DOHH2 (cell line): ENCODE measurements around the gene TRAFD1.

Source experiments
- H3F3A ChIP-seq: fragments of 200-600 bp; sonication (generic), shearing (Covaris generic); 2 replicates; pipeline ENCODE4 v1.6.0; 2016; ENCODE audit warnings: antibody characterized with exemption, mild to moderate bottlenecking; ENCODE audit not compliant: control insufficient read depth, insufficient read depth
- H3K27ac ChIP-seq: fragments of 200-600 bp; sonication (generic); 2 replicates; pipeline ENCODE4 v1.5.1; 2014; ENCODE audit warnings: low read depth, mild to moderate bottlenecking, low read length, moderate library complexity
- H3K27me3 ChIP-seq: fragments of 200-600 bp; sonication (generic); 2 replicates; pipeline ENCODE4 v1.6.1; 2014; ENCODE audit warnings: mild to moderate bottlenecking, low read length, mixed read lengths; ENCODE audit not compliant: control insufficient read depth
- H3K36me3 ChIP-seq: fragments of 200-600 bp; sonication (generic); 2 replicates; pipeline ENCODE4 v1.6.1; 2014; ENCODE audit warnings: mild to moderate bottlenecking, low read length, moderate library complexity, mixed read lengths; ENCODE audit not compliant: control insufficient read depth
- H3K4me1 ChIP-seq: fragments of 200-600 bp; sonication (generic); 2 replicates; pipeline ENCODE4 v1.6.1; 2014; ENCODE audit warnings: mild to moderate bottlenecking, low read length, mixed read lengths; ENCODE audit not compliant: control insufficient read depth
- H3K4me2 ChIP-seq: fragments of 200-600 bp; sonication (generic); 2 replicates; pipeline ENCODE4 v1.6.0; 2014; ENCODE audit warnings: mild to moderate bottlenecking, low read length, moderate library complexity
- H3K4me3 ChIP-seq: fragments of 200-600 bp; sonication (generic); 2 replicates; pipeline ENCODE4 v1.5.1; 2014; ENCODE audit warnings: mild to moderate bottlenecking, low read length, mixed read lengths
- H3K79me2 ChIP-seq: fragments of 200-600 bp; sonication (generic); 2 replicates; pipeline ENCODE4 v1.6.1; 2014; ENCODE audit warnings: mild to moderate bottlenecking, low read length, mixed read lengths; ENCODE audit not compliant: control insufficient read depth
- H3K9me2 ChIP-seq: fragments of 200-600 bp; sonication (generic); replicated peaks from 2 replicates; pipeline ENCODE4 v1.6.1; 2014; ENCODE audit warnings: mild to moderate bottlenecking, low read length, mixed read lengths; ENCODE audit not compliant: control insufficient read depth
- H3K9me3 ChIP-seq: fragments of 200-600 bp; sonication (generic); 2 replicates; pipeline ENCODE4 v1.6.1; 2014; ENCODE audit warnings: antibody characterized with exemption, low read length, mixed read lengths; ENCODE audit not compliant: control insufficient read depth, insufficient read depth
- H4K20me1 ChIP-seq: fragments of 200-600 bp; sonication (generic); 2 replicates; pipeline ENCODE4 v1.6.0; 2014; ENCODE audit warnings: low read depth, mild to moderate bottlenecking, antibody characterized with exemption, low read length, moderate library complexity; ENCODE audit not compliant: control insufficient read depth, insufficient read depth
- CTCF ChIP-seq: fragments of 200-600 bp; sonication (generic); IDR thresholded peaks from one replicate; pipeline ENCODE4 v1.5.1; 2014; ENCODE audit warnings: antibody characterized with exemption, mild to moderate bottlenecking, low read depth, low read length; ENCODE audit not compliant: poor library complexity, severe bottlenecking
- EZH2phosphoT487 ChIP-seq: fragments of 200-600 bp; sonication (generic); IDR thresholded peaks from 2 replicates; pipeline ENCODE4 v1.6.1; 2017; ENCODE audit warnings: borderline replicate concordance, mild to moderate bottlenecking, antibody characterized with exemption, low read length, moderate library complexity, mixed read lengths

TRAFD1 gene

GRCh38 chr12:112134731-112135130 lies 9.4 kb downstream of the TRAFD1 start:
- Histone ChIP-seq H3K79me2 (no peaks in the 10 kb centered on the region), H3K27me3 (no peaks in the 10 kb centered on the region), H3K9me3 (no peaks in the 10 kb centered on the region), H4K20me1 (peaks cover 9% of the 10 kb centered on the region; the same call in 1 of the 2 replicates), H3K4me3 (no peak overlapping the region), H3K36me3 (peaks cover 19% of the 10 kb centered on the region), H3F3A (peaks cover 14% of the 10 kb centered on the region; the same call in 1 of the 2 replicates), H3K27ac (no peak overlapping the region), H3K9me2 (no peaks in the 10 kb centered on the region), H3K4me1 (peaks cover 13% of the 10 kb centered on the region), H3K4me2 (no peak overlapping the region)
- TF ChIP-seq CTCF = no peak
- no peak for TF ChIP-seq EZH2phosphoT487

DNA sequence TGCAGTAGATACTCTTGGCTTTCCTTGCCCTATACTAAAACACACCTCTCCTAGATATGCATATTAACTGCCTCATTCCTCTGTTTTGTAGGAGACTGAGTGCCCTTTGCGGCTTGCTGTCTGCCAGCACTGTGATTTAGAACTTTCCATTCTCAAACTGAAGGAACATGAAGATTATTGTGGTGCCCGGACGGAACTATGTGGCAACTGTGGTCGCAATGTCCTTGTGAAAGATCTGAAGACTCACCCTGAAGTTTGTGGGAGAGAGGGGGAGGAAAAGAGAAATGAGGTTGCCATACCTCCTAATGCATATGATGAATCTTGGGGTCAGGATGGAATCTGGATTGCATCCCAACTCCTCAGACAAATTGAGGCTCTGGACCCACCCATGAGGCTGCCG lies 15.4 kb downstream of the TRAFD1 start:
- Histone ChIP-seq H3F3A (0 out of 2 replicates have a peak, but pooled peaks cover 2% of the 10 kb centered on the region), H3K4me2 (no peak overlapping the region), H3K9me3 (no peaks in the 10 kb centered on the region), H3K27me3 (no peaks in the 10 kb centered on the region), H3K9me2 (no peaks in the 10 kb centered on the region), H3K4me3 (no peak overlapping the region), H3K36me3 (peaks cover 41% of the 10 kb centered on the region), H3K27ac (no peak overlapping the region), H3K79me2 (no peaks in the 10 kb centered on the region), H3K4me1 (no peaks in the 10 kb centered on the region), H4K20me1 (no peaks in the 10 kb centered on the region)
- TF ChIP-seq CTCF (no peak), EZH2phosphoT487 (no peak)

- H3K4me1 ChIP-seq = no peaks in the 10 kb centered on the region
- no peak for TF ChIP-seq CTCF
- no peak for TF ChIP-seq EZH2phosphoT487
- no peaks in the 10 kb centered on the region for H4K20me1 ChIP-seq
- H3F3A ChIP-seq = 0 out of 2 replicates have a peak, but pooled peaks cover 1% of the 10 kb centered on the region
- H3K4me3 ChIP-seq = no peak overlapping the region
- H3K9me3 ChIP-seq = no peaks in the 10 kb centered on the region
- H3K27me3 ChIP-seq = no peaks in the 10 kb centered on the region
- peaks cover 57% of the 10 kb centered on the region for H3K36me3 ChIP-seq
- no peaks in the 10 kb centered on the region for H3K79me2 ChIP-seq
- H3K9me2 ChIP-seq = no peaks in the 10 kb centered on the region
- H3K27ac ChIP-seq = no peak overlapping the region
- no peak overlapping the region for H3K4me2 ChIP-seq
These were observed 20.8 kb downstream of the TRAFD1 start for GRCh38 chr12:112146123-112146522.
